ENCODE data around the gene EFHD2.
A peak's percentile ranks its signal among the peaks of the same experiment; 100 is the strongest.

The EFHD2 gene, protein sequence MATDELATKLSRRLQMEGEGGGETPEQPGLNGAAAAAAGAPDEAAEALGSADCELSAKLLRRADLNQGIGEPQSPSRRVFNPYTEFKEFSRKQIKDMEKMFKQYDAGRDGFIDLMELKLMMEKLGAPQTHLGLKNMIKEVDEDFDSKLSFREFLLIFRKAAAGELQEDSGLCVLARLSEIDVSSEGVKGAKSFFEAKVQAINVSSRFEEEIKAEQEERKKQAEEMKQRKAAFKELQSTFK

DNA sequence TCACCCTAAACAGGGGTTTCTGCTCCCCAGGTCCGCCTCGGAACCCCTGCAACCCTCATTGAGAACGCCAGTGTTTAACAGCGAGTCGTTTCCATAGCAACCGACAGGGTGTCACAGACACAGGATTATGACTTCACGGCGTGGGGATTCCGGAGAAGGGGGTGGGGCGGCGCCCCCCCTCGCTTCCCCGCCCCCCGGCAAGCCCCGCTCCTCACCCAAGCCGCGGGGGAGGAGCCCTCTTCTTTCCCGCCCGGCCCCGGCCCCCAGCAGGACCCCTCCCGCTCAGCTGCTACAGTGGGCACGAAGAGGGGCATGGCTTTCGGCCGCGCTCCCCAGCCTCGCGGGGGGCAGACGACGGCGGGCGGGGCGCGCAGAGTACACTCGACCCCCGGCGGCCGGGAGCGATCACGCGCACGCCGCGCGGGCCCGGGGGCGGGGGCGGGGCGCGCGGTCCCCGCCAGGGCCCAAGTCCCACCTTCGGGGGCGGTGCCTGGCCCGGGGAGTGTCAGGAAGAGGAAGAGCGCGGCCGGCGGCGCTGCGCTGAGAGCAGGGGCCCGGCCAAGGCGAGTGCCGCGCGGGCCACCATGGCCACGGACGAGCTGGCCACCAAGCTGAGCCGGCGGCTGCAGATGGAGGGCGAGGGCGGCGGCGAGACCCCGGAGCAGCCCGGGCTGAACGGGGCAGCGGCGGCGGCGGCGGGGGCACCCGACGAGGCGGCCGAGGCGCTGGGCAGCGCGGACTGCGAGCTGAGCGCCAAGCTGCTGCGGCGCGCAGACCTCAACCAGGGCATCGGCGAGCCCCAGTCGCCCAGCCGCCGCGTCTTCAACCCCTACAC is at the start of gene EFHD2:
TSS of gene EFHD2 (plus strand) at position 501 of the 835 bp plus-strand sequence. CDS start at position 585, 84 bp downstream.
- H3K9me3 ChIP-seq (ENCODE audit: control insufficient read depth in 2 of 2, low read length in 2 of 2): no peaks in the 10 kb centered on the region
- H3K27ac ChIP-seq (ENCODE audit: low read length): peak within 1 kb of the TSS; percentile 60
- H3K4me3 ChIP-seq (ENCODE audit: low read length in 2 of 2): peak within 1 kb of the TSS; percentile 84 to 85
- H3K9ac ChIP-seq (ENCODE audit: low read length in 2 of 2): peak within 1 kb of the TSS; percentile 66 to 71
- H3K4me1 ChIP-seq (ENCODE audit: control insufficient read depth, insufficient read depth, low read length): peaks cover 55% of the 10 kb centered on the region
- no peaks in the 10 kb centered on the region for H3K36me3 ChIP-seq (ENCODE audit: control insufficient read depth in 2 of 2, insufficient read depth in 2 of 2, low read length in 2 of 2)
- H3K27me3 ChIP-seq (ENCODE audit: control insufficient read depth in 1 of 2, insufficient read depth in 2 of 2, low read length in 2 of 2): no peaks in the 10 kb centered on the region

DNA sequence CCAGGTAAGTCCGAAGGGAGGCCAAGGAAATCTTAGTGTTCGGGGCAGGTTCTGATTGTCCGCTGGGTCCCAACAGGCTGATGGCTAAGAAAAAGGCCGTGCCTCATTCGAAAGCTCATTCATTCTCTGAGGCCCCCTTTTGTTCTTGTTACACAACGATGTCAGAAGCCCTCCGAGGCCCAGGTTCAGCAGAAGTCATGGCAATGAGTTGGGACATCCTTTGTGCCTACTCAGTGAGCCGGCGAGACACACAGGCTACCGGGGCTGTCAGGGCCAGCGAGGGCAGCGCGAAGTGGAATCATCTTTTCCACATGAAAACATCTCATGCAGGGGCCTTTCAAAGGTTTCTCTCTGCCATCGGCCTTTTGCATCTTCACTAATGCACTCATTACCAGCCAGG is 49.0 kb upstream of the EFHD2 start:
- Histone ChIP-seq H3K4me1 (ENCODE audit: control insufficient read depth, insufficient read depth, low read length) (no peaks in the 10 kb centered on the region), H3K36me3 (ENCODE audit: control insufficient read depth in 2 of 2, insufficient read depth in 2 of 2, low read length in 2 of 2) (no peaks in the 10 kb centered on the region), H3K4me3 (ENCODE audit: low read length in 2 of 2) (no peak overlapping the region), H3K27ac (ENCODE audit: low read length) (no peak overlapping the region), H3K27me3 (ENCODE audit: control insufficient read depth in 1 of 2, insufficient read depth in 2 of 2, low read length in 2 of 2) (no peaks in the 10 kb centered on the region), H3K9me3 (ENCODE audit: control insufficient read depth in 2 of 2, low read length in 2 of 2) (no peaks in the 10 kb centered on the region), H3K9ac (ENCODE audit: low read length in 2 of 2) (no peak overlapping the region)

- Histone ChIP-seq H3K4me3 (ENCODE audit: low read length in 2 of 2) (no peak overlapping the region), H3K27ac (ENCODE audit: low read length) (no peak overlapping the region), H3K9me3 (ENCODE audit: control insufficient read depth in 2 of 2, low read length in 2 of 2) (no peaks in the 10 kb centered on the region), H3K4me1 (ENCODE audit: control insufficient read depth, insufficient read depth, low read length) (no peaks in the 10 kb centered on the region), H3K36me3 (ENCODE audit: control insufficient read depth in 2 of 2, insufficient read depth in 2 of 2, low read length in 2 of 2) (no peaks in the 10 kb centered on the region), H3K9ac (ENCODE audit: low read length in 2 of 2) (no peak overlapping the region), H3K27me3 (ENCODE audit: control insufficient read depth in 1 of 2, insufficient read depth in 2 of 2, low read length in 2 of 2) (no peaks in the 10 kb centered on the region)
Measured at GRCh38 chr1:15362096-15362736, 47.5 kb upstream of the EFHD2 start.

DNA sequence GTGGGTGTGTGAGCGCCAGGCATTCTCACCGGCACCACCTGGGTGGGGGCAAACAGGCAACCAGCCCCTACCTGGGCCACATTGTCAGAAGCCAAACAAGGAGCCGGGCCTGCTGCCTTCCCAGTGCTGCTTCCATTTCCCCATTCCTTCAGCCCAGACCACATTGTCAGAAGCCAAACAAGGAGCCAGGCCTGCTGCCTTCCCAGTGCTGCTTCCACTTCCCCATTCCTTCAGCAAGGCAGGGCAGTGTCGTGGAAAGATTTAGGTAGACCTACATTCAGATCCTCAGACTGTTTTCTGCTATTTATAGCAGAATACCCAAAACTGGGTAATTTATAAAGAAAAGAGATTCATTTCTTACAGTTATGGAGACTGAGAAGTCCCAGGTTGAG is 47.0 kb upstream of the EFHD2 start:
- no peak overlapping the region for H3K27ac ChIP-seq (ENCODE audit: low read length)
- no peaks in the 10 kb centered on the region for H3K9me3 ChIP-seq (ENCODE audit: control insufficient read depth in 2 of 2, low read length in 2 of 2)

GRCh38 chr1:15364740-15365139 is 44.9 kb upstream of the EFHD2 start:
- H3K27ac ChIP-seq (ENCODE audit: low read length): no peak overlapping the region
- no peaks in the 10 kb centered on the region for H3K9me3 ChIP-seq (ENCODE audit: control insufficient read depth in 2 of 2, low read length in 2 of 2)
- H3K4me3 ChIP-seq (ENCODE audit: low read length in 2 of 2): no peak overlapping the region
- H3K36me3 ChIP-seq (ENCODE audit: control insufficient read depth in 2 of 2, insufficient read depth in 2 of 2, low read length in 2 of 2): no peaks in the 10 kb centered on the region
- no peak overlapping the region for H3K9ac ChIP-seq (ENCODE audit: low read length in 2 of 2)
- no peaks in the 10 kb centered on the region for H3K4me1 ChIP-seq (ENCODE audit: control insufficient read depth, insufficient read depth, low read length)
- no peaks in the 10 kb centered on the region for H3K27me3 ChIP-seq (ENCODE audit: control insufficient read depth in 1 of 2, insufficient read depth in 2 of 2, low read length in 2 of 2)

More for the DNA sequence above, 47.0 kb upstream of the EFHD2 start:
- H3K36me3 ChIP-seq (ENCODE audit: control insufficient read depth in 2 of 2, insufficient read depth in 2 of 2, low read length in 2 of 2): no peaks in the 10 kb centered on the region
- no peaks in the 10 kb centered on the region for H3K27me3 ChIP-seq (ENCODE audit: control insufficient read depth in 1 of 2, insufficient read depth in 2 of 2, low read length in 2 of 2)
- H3K4me1 ChIP-seq (ENCODE audit: control insufficient read depth, insufficient read depth, low read length): no peaks in the 10 kb centered on the region
- H3K4me3 ChIP-seq (ENCODE audit: low read length in 2 of 2): no peak overlapping the region
- no peak overlapping the region for H3K9ac ChIP-seq (ENCODE audit: low read length in 2 of 2)

DNA sequence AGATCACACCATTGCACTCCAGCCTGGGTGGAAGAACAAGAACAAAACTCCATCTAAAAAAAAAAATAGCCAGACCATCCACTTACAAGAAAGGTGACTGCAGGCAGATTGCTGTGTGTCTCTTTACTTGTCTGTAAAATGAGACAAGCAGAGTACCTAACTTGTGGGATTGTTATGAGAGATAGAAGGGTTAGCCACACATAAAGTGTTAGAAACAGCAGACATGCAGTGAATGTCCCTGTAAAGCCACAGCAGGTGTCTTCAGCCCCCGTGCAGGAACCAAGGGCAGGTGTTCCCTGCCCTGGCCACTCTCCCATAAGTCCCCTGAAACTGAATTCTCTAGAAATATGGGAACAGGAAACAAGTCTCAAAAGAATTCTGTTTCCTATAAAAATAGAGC is 40.8 kb upstream of the EFHD2 start:
- H3K36me3 ChIP-seq (ENCODE audit: control insufficient read depth in 2 of 2, insufficient read depth in 2 of 2, low read length in 2 of 2): no peaks in the 10 kb centered on the region
- no peak overlapping the region for H3K27ac ChIP-seq (ENCODE audit: low read length)

GRCh38 chr1:15370268-15370667 is 39.4 kb upstream of the EFHD2 start:
- no peak overlapping the region for H3K4me3 ChIP-seq (ENCODE audit: low read length in 2 of 2)

More for the DNA sequence above, 40.8 kb upstream of the EFHD2 start:
- Histone ChIP-seq H3K27me3 (ENCODE audit: control insufficient read depth in 1 of 2, insufficient read depth in 2 of 2, low read length in 2 of 2) (no peaks in the 10 kb centered on the region), H3K9ac (ENCODE audit: low read length in 2 of 2) (no peak overlapping the region), H3K4me3 (ENCODE audit: low read length in 2 of 2) (no peak overlapping the region), H3K9me3 (ENCODE audit: control insufficient read depth in 2 of 2, low read length in 2 of 2) (no peaks in the 10 kb centered on the region), H3K4me1 (ENCODE audit: control insufficient read depth, insufficient read depth, low read length) (peaks cover 20% of the 10 kb centered on the region)

DNA sequence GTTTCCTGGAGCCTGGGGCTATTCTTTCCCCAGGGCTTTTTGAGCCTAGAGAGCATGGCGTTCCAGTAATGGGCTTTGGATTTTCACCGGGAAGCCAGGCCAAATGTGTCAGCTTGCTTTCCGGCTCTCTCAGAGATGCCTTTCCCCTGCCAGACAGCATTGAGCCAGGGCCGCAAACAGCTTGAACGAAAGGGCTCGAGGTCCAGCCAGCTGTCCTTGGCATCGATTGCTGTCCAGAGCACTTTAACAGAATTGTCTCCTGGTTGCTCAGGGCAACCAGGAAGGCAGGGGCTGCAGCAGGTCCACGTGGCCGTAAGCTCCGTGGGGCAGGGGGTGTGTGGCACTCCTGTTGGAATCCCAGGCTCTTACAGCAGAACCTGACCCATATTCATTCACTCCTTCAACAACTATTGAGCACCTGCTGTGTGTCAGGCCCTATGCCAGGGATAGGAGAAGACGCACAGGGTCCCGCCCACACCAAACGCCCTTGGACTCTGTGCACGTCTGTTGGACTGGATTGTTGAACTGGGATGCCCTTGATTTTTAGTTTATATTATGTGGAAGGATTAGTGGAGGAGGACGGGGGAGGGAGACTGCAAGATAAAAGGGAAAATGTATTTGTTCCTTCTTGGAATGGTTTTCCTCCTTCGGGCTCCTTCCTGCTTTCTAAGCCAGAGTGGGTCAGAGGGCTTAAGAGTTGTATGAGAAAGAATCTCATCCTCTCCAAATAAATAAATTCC is 38.7 kb upstream of the EFHD2 start:
- Histone ChIP-seq H3K4me3 (ENCODE audit: low read length in 2 of 2) (peak overlapping the region in 1 of 2 donors; percentile 44), H3K9me3 (ENCODE audit: control insufficient read depth in 2 of 2, low read length in 2 of 2) (no peaks in the 10 kb centered on the region), H3K9ac (ENCODE audit: low read length in 2 of 2) (no peak overlapping the region), H3K36me3 (ENCODE audit: control insufficient read depth in 2 of 2, insufficient read depth in 2 of 2, low read length in 2 of 2) (no peaks in the 10 kb centered on the region), H3K27ac (ENCODE audit: low read length) (peak overlapping the region; percentile 58), H3K4me1 (ENCODE audit: control insufficient read depth, insufficient read depth, low read length) (peaks cover 20% of the 10 kb centered on the region), H3K27me3 (ENCODE audit: control insufficient read depth in 1 of 2, insufficient read depth in 2 of 2, low read length in 2 of 2) (no peaks in the 10 kb centered on the region)

More at GRCh38 chr1:15370268-15370667, 39.4 kb upstream of the EFHD2 start:
- H3K9me3 ChIP-seq (ENCODE audit: control insufficient read depth in 2 of 2, low read length in 2 of 2): no peaks in the 10 kb centered on the region
- peaks cover 20% of the 10 kb centered on the region for H3K4me1 ChIP-seq (ENCODE audit: control insufficient read depth, insufficient read depth, low read length)
- H3K27ac ChIP-seq (ENCODE audit: low read length): peak overlapping the region; percentile 58
- no peak overlapping the region for H3K9ac ChIP-seq (ENCODE audit: low read length in 2 of 2)
- no peaks in the 10 kb centered on the region for H3K36me3 ChIP-seq (ENCODE audit: control insufficient read depth in 2 of 2, insufficient read depth in 2 of 2, low read length in 2 of 2)
- no peaks in the 10 kb centered on the region for H3K27me3 ChIP-seq (ENCODE audit: control insufficient read depth in 1 of 2, insufficient read depth in 2 of 2, low read length in 2 of 2)

- H3K4me3 ChIP-seq (ENCODE audit: low read length in 2 of 2): no peak overlapping the region
- H3K27ac ChIP-seq (ENCODE audit: low read length): peak overlapping the region; percentile 58
- H3K36me3 ChIP-seq (ENCODE audit: control insufficient read depth in 2 of 2, insufficient read depth in 2 of 2, low read length in 2 of 2): no peaks in the 10 kb centered on the region
- H3K9me3 ChIP-seq (ENCODE audit: control insufficient read depth in 2 of 2, low read length in 2 of 2): no peaks in the 10 kb centered on the region
- peaks cover 20% of the 10 kb centered on the region for H3K4me1 ChIP-seq (ENCODE audit: control insufficient read depth, insufficient read depth, low read length)
- no peak overlapping the region for H3K9ac ChIP-seq (ENCODE audit: low read length in 2 of 2)
- no peaks in the 10 kb centered on the region for H3K27me3 ChIP-seq (ENCODE audit: control insufficient read depth in 1 of 2, insufficient read depth in 2 of 2, low read length in 2 of 2)
Measured at GRCh38 chr1:15371610-15372545, 37.8 kb upstream of the EFHD2 start.
